HG03571 (cell line): ENCODE results near the gene GABBR2.
"Not testable (repeated sequence)": the region's sequence is repeated elsewhere in the genome, so short reads cannot be mapped to it uniquely, and the experiment has no call there.

ENCODE experiments used
- ATAC-seq: cut with Tn5 transposase; IDR thresholded peaks from one replicate; pipeline ENCODE4 v1.9.1; 2021; ENCODE audit not compliant: unreplicated experiment

Gene GABBR2

DNA sequence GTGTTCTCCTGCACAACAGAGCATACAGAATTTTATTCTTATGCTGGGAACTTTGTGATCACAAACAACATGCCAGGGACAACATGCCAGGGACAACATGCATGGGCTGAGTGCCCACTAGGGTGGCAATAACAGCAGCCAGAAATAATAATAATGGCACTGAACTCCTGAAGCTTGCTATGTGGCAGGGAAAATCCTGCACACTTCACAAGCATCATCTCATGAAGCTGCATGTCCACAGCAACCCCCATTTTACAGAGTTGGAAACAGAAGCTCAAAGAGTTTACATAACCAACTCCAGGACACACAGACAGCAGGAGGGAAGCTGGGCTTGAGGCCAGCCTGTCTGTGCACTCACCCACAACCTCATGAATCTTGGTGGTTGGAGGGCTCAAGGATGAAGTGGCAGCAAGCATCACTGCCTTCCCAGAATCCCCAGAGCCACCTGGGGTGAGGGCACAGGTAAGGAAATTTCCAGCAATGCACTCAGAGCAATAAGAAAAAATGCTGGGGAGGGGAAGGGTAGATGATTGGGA, 111.4 kb downstream of the GABBR2 start:
- ATAC-seq = no peak

DNA sequence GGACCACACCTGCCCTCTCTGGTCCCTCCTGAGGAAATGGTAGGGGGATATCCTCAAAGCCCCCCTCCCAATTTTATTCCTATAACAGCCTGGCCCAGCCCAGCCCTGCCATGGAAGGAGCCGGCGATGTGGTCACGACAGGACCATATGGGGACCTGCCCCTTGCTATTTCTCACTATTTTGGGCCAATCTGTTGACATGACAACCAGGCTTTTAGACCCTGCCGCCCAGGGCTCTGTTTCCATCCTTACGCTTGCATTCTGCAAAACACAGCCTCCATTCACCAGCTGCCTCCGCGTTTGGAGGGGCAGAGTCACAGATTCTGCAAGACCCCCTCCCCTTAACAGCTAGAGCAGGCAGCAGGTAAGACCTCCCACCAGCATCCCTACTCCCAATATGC, 112.2 kb downstream of the GABBR2 start:
- ATAC-seq = no peak

DNA sequence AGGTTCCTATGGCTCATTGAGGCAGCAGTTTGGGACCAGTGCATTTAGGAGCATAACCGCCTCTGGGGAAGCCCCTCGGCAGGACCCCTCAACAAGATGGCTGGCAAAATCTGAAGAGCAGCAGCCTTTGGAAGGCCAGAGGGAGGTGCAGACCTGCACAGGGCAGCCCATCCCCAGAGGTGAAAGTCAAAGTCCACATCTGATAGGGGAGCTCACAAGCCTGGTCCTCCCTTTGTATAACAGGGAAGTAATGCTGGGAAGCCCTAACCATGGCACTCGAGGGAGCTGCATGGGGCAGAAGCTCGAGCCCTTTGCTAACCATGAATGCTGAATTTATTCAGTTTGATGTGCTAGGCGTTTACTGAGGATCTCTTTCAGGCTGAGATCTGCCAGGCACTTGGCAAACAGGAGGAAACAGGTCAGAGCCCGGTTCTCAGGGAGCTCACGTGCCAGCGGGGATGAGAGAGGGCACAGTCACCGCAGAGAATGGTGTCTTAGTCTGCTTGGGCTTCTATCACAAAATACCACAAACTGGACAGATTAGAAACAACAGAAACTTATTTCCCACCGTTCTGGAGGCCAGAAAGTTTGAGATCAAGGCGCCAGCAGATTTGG, 114.1 kb downstream of the GABBR2 start:
- no peak for ATAC-seq

DNA sequence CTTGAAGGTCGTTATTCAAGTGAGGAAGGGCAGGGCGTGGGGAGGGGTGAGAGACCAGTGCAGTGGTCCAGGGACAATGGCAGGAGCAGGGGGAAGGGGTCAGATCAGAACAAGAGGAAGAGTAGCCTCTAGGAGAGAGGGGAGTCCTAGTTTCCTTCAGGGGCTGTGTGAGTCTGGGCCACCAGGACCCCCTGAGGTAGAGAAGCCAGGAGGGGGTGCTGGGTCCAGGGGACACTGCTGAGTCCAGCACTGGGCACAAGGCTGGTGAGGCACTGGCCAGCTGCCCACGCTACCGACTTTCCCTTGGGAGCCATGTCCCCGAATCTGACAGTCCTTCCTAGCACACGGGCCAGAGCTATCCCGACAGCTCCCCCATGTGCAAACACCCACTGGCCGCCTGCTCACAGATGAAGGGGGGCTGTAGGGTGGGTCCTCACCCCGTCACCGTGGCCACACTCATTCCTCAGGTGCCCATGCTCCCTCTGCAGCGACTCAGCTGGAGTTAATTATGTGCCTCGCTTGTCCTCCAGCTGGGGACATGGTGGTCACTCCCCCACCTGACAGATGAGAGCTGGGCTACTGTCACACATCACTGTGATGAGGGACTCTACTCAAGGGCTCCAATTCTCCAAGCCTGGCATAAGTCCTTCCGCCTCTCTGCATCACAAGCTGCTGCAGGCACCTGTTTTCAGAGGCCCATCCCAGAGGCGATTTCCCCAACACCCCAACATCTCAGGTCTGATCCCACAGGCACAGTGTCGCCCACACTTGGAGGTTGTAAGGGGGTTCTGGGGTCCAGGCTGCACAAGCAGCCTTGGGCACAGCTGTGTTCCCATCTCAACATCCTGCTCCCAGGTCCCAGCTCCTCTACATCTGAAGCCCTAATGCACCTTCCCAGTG, 115.1 kb downstream of the GABBR2 start:
- ATAC-seq = no peak

DNA sequence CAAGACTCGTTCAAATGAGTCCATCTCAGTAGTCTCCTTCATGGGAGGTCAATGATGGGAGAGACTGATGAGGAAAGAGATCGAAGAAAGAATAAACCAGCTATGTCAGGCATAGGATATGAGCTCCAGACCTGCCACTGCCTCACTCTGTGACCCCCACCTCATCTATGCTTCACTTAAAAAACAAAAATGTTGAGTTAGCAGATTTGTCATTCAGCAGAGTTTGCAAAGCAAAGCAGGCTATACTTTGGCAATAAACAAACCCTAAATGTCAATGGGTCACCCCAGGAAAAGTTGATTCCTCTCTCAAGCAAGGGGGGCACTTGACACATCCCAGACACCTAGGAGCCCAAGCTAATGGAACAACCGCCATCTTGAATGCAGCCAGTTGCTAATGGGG, 117.0 kb downstream of the GABBR2 start:
- ATAC-seq = no peak

DNA sequence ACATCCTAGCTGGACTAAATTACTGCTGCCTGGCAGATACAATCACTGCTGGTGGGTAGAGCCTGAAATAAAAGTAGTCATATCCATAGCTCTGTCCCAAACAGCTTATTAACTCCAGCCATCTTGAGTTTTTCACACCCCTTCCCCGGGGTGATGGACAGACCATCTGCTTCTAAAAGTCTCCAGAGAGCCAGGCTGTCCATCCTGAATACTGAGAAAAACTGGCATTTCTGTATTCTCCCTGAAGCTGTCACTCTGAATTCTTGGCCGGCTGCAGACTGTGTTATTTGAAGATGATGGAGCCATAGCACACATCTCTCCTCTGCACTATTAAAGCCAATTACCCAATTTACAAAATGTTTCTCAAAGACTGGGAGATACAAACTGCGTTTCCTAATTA, 118.6 kb downstream of the GABBR2 start:
- no peak for ATAC-seq

DNA sequence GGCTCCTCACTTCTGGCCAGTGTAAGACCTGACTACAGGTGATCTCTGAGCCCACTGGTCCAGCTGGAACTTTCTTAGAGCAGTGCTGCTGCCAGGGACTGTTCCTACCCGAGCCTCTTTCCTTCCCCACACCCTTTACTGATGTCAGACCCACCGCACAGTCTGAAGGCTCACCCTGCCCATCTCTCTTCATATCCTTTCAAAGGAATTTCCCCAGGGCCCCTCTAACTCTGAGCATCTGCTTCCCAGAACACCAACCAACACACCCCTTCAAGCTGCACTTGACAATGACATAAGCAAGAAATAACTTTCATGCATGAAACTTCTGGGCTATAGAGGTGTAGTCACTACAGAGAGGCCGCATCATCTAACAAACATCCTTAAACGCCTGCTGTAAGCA, 119.6 kb downstream of the GABBR2 start:
- ATAC-seq = no peak

DNA sequence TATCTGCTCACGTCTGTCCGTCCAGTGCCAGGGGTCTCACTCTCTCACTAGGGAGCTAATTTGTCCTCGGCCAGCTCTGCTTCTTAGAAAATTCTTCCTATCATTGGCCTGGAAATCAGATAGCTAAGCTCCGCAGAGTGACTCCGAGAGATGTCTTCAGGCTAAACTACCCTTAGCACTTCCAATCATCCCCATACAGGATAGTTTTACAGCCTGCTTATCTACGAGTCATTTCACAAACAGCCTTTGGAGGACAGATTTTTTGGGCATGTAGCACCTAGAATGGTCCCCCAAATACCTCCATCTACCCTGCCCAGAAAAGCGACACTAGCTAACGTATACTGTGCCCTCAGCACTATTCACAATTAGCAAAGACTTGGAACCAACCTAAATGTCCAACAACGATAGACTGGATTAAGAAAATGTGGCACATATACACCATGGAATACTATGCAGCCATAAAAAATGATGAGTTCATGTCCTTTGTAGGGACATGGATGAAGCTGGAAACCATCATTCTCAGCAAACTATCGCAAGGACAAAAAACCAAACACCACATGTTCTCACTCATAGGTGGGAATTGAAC, 123.8 kb downstream of the GABBR2 start:
- not testable (repeated sequence) for ATAC-seq

DNA sequence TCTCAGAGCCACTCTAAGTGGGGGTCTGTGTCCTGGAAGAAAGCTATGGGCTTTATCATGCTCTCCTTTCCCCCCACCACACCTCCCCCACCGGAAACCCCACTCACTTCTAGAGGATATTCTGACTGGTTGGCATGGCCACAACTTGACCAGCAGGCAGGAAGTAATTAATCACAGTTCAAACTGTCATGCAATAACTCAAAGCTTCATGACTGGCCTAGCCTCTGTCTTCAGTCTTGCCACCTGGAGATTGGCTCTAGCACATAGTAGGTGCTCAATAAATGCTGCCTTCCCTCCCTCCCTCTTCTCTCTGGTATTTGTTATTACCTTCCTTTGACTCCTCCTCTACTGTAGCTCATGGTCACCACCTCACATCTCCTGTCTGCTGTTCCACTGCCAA, 124.7 kb downstream of the GABBR2 start:
- peak; percentile 70 for ATAC-seq

DNA sequence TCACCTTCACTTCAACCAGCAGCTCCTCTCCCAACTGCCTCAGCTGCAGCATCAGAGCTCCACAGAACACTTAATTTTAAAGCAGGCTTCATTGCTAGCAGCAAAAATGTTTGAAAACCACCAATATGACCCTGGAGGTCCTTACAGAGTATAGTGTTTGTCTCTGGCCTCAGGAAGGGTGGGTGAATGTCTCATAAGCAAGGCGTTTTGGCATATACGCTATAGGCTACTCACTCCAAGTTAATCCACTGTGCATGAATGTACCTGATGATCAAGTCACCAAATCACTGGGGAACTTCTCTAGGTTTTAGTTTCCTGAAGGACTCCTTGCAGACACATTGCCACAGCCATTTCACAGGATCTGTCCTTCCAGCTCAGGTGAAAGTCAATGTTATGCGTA, 125.3 kb downstream of the GABBR2 start:
- ATAC-seq = no peak

DNA sequence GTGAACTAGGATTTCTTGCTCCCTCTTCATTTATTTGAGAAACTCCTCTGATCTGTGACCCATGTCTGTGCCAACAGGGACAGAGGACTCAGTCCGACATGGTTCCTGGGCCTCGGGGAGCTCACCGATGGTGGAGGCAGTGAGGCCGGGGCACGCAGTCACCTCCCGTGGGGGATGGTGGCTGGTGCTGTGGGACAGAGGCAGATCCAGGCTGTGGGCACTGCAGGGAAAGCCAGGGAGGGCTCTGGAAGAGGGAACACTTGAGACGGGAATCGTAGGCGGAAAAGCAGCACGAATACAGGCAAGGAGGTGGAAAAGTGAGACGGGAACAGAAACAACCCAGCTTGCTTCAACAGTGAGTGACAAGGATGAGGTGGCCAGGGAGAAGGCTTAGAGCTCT, 127.8 kb downstream of the GABBR2 start:
- ATAC-seq = no peak

DNA sequence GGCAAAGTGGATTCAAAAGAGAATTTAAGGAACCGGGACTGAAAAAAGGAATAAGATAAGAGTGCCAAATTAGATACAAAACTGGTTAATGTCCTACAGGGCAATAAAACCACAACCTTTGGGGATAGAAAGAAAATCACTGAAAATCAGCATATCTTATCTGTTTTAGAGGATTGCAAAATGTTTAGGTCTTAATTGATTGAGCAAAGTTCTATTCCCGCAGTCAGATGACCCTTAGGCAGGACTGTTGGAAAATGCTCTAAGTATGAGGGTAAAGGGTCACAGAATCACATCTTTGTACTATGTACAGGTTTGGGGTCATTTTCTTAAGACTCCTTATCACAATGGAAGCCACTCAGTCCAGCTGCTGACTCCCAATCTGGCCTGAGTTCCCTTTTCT, 129.0 kb downstream of the GABBR2 start:
- ATAC-seq = no peak

DNA sequence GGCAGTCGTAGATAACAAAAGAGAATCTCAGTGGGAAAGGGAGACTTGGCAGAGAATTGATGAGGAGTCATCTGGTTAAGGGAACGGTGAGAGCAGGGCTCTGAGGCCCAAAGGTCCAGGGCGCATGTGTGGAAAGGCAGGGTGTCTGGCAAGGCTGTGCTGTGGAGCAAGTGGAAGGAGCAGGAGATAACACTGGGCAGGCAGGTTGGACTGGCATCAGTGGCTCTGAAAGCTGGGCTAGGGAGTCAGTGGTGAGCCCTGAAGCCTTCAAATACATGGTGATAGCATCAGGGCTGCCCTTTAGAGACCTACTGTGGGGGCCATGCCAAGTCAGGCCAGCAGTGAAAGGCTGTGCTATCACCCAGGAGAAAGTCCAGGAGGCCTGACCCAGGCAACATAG, 131.3 kb downstream of the GABBR2 start:
- ATAC-seq = no peak

DNA sequence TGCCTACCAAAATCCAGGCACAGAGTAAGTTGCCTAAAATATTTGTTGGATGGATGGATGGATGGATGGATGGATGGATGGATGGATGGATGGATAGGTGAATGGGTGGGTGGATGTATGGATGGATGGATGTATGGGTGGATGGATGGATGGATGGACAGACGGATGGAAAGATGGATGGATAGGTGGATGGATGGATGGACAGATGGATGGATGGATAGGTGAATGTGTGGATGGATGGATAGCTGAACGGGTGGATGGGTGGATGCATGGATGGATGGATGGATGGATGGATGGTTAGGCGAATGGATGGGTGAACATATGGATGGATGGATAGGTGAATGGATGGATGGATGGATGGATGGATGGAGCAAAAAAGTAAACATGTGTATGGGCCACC, 131.9 kb downstream of the GABBR2 start:
- no peak for ATAC-seq

DNA sequence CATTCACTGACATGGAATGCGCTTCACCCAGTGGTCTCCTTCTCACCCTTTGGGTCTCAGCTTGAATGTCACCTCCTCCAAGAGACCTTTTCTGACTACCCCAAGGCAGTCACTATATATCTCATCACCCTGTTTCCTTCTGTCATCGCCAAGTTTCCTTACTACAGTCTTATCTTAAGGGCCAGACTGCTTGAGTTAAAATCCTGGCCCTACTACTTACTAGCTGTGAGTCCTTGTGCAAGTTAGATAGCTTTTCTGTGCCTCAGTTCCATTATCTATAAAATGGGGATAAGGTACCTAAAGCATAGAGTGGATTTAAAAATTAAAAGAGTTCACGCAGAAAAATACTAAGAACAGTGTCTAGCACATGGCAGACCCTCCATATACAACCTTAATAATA, 132.4 kb downstream of the GABBR2 start:
- no peak for ATAC-seq

DNA sequence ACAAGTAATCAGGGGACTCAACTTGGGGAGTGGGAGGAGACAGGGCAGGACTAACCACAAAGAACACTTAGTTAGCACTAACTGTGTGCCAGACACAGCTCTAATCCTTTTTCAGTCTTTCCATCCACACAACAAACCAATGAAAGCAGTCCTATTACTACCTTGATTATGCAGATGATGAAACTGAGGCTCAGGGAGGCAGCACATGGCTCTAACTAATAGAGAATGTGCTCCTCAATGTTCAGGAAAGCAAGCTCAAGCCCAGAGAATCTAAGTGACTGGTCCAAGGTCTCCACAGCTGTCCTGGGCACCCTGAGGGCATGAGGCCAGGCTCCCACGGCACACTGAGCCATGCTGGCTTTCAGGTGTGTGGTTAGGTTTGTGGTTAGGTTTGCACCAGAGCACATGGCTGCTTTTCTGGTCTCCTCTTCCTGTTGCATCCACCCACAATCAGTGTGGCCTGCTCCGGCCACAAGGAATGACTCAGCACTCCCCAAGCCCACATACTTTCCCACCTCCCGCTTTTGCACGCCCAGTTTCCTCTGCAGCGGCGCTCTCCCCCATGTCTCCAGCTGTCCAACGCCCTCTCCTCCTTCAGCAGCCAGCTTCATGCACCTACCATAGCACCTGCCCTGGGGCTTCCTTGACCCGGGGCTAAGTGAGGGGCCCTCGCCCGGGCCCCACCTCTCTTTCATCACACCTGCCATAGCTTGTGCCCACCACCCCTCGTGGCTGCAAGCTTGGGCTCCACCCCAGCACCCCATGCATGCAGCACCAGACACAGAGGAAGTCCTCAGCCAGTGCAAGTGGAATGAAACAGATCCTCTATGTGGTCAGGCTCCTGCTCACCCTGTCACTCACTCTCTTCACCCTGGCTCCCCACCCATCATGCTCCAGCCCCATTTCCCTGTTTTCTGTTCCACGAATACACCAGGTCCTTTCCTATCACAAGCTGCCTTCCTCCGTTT, 133.1 kb downstream of the GABBR2 start:
- peak; percentile 84 for ATAC-seq

DNA sequence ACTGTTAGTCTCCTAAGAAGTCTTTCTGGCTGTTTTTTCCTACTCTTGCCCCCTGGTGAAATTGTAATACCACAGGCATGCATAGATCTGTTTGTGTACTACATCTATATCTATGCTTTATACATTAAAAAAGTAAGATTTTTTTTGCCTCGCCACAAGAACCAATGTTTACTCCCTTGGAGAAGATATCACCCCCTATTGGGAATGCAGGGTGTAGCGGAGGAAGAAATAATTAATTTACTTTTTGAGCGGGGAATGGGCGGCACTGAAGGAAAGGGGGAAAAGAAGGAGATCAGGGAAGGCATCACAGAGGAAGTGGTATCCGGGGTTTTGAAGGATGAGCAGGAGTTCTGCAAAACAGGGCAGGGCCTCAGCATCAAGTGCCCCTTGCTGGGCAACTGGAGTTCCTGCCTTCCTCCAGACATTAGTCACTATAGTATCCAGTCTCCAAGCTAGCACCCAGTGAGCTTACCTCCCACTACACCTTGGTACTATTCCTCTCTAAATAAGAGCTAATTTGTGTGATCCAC, 134.9 kb downstream of the GABBR2 start:
- ATAC-seq = no peak

DNA sequence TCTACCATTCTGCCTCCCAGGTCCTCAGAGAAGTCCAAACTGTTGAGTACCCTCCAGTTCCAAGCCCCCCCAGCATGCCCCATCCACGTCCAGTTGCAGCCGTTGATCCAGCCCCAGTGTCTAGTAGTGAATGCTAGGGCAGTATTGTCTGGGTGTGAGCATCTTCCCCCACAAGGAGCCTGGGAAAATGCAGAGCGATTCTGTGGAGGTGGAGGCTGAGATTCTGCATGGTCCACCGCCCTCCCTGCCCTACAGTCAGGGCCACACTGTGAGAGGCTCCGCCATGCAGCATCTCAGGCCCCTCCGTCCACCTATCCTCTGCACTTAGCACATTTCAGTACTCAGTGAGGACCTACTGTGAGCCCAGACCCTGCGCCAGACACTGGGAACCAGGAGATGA, 135.9 kb downstream of the GABBR2 start:
- ATAC-seq = no peak

DNA sequence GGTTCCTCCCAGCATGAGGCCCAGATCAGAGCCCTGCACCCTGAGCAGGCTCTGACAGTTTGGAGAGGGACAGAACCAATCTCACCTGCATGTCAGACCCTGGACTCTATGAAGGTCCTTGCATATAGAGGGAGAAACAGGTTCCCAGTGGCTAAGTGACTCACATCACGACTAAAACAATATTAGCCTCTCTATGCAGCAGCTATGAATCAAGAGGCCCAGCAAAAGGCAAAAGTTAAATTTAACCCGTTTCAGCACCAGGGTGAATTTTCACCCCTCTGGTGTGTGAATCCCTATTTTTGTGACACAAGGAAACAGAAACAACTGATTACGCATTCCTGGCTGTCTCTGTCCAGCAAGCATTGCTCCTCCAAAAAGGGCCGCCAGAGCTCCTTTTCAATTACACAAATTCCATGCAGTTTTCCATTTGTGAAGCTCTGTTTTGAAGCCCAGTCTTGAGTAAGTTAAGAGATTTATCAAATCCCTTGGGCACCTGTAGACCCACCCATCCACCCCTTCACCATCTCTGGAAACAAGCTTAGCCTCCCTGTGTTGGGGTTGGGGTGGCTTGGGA, 136.6 kb downstream of the GABBR2 start:
- no peak for ATAC-seq

DNA sequence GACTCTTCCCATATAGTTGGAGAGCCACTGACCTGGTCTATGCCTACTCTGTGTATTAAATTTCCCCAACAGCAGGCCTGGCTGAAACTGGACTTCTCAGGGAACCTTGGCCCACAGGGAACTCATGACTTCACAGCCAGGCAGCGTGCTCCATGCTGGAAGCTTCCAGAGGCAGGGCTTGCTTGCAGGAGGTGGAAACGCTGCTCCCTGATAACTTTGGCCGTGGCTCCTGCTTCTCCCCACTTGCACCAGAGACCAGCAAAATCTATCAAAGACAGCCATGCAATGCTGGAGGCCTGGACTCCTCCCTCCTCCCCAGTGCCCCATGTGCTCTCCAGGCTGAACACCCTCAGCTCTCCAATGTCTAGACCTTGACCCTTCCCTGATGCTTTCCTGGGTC, 137.1 kb downstream of the GABBR2 start:
- ATAC-seq = no peak
